Measurements from ENCODE around the gene TMX3.

Gene TMX3

GRCh38 chr18:68707646-68708045, 7.3 kb downstream of the TMX3 start:
- DNase-seq: no peak

- no peak for DNase-seq
Measured at GRCh38 chr18:68705119-68705518, 9.8 kb downstream of the TMX3 start.

GRCh38 chr18:68703326-68703725, 11.6 kb downstream of the TMX3 start:
- DNase-seq: no peak

GRCh38 chr18:68701353-68701752, 13.6 kb downstream of the TMX3 start:
- no peak for DNase-seq

- no peak for DNase-seq
Measured at GRCh38 chr18:68699043-68699442, 15.9 kb downstream of the TMX3 start.

GRCh38 chr18:68696937-68697336, 18.0 kb downstream of the TMX3 start:
- no peak for DNase-seq

GRCh38 chr18:68694316-68694715, 20.6 kb downstream of the TMX3 start:
- DNase-seq: no peak

GRCh38 chr18:68693091-68693815, 21.7 kb downstream of the TMX3 start:
- DNase-seq: no peak

- no peak for DNase-seq
Measured at GRCh38 chr18:68679528-68679927, 35.4 kb downstream of the TMX3 start.

GRCh38 chr18:68676913-68677312, 38.0 kb downstream of the TMX3 start:
- no peak for DNase-seq

GRCh38 chr18:68667121-68667520, 47.8 kb downstream of the TMX3 start:
- no peak for DNase-seq

GRCh38 chr18:68666381-68666780, 48.5 kb downstream of the TMX3 start:
- DNase-seq: no peak

- no peak for DNase-seq
Measured at GRCh38 chr18:68665628-68666027, 49.3 kb downstream of the TMX3 start.

- DNase-seq: no peak
Measured at GRCh38 chr18:68662754-68663153, 52.2 kb downstream of the TMX3 start.

GRCh38 chr18:68660354-68661183, 54.3 kb downstream of the TMX3 start:
- DNase-seq: peak; percentile 43

- DNase-seq: no peak
Measured at GRCh38 chr18:68648191-68648590, 66.7 kb downstream of the TMX3 start.

GRCh38 chr18:68642003-68642402, 72.9 kb downstream of the TMX3 start:
- DNase-seq: no peak

GRCh38 chr18:68640861-68641260, 74.0 kb downstream of the TMX3 start:
- no peak for DNase-seq

- DNase-seq: no peak
Measured at GRCh38 chr18:68638613-68639012, 76.3 kb downstream of the TMX3 start.

GRCh38 chr18:68627812-68628211, 87.1 kb downstream of the TMX3 start:
- DNase-seq: no peak

Measured in kidney glomerular epithelial cell (primary cell).